K562 (cell line): Measurements from ENCODE around the gene DYNC1I1. TPM values are rescaled to one million over a fixed set of nuclear protein-coding genes. Genes with fewer than 3 reads are reported as not detected.

Source experiments
- ATAC-seq: fragments of 200-7000 bp; cut with Tn5 transposase; 3 replicates; pipeline ENCODE4 v1.9.1; 2020; ENCODE audit warnings: moderate library complexity
- BruUV-seq: library from RNA; stranded (reverse); fragments of 400-500 nt; replicated peaks from 2 replicates; lab custom pipeline; 2021; lab: Mats Ljungman, UMichigan
- CTCF ChIA-PET: fragments of 300-600 bp; formaldehyde crosslinking; extraction: SDS; loops from one replicate; lab custom pipeline; 2021; ENCODE audit warnings: low intra/inter-chr PET ratio; lab: Yijun Ruan, JAX
- POLR2A ChIA-PET: fragments of 300-600, 350-650 bp; sonication (Branson Sonifier 250); formaldehyde crosslinking; extraction: SDS; loops from one replicate; lab custom pipeline; 2021; ENCODE audit warnings: antibody characterized with exemption, inconsistent platforms; lab: Yijun Ruan, JAX
- DNase-seq, 4 experiments: peaks; one replicate each; pipeline versions ENCODE4 v3.0.0 to v3.0.0-alpha.2; 2011 to 2018; ENCODE audit warnings: low spot score in 3 of 4, mixed read lengths in 3 of 4; ENCODE audit errors: extremely low read depth in 1 of 4
- FAIRE-seq: peaks from 2 replicates; lab custom pipeline; 2011; peaks lifted over from hg19 to GRCh38; lab: Jason Lieb, UNC
- H2AFZ ChIP-seq: 2 replicates; pipeline ENCODE4 v1.6.0; 2011; ENCODE audit warnings: low read depth, low read length, control low read depth, inconsistent platforms
- H3K27ac ChIP-seq: fragments of 200-600 bp; 3 replicates; pipeline ENCODE4 v1.8.0; 2011; ENCODE audit warnings: low read depth, mild to moderate bottlenecking, control low read depth, inconsistent platforms, low read length, moderate library complexity, mixed read lengths; ENCODE audit errors: extremely low read depth
- H3K27me3 ChIP-seq, 2 experiments: fragments of 300-600 bp in 1 of 2; 2 replicates in 1 of 2; 3 replicates in 1 of 2; pipeline versions ENCODE4 v1.6.0 to v1.8.0; 2011; ENCODE audit warnings: inconsistent platforms in 2 of 2, low read length in 2 of 2, mild to moderate bottlenecking in 1 of 2, mixed read lengths in 1 of 2, moderate library complexity in 1 of 2; ENCODE audit not compliant: control insufficient read depth in 2 of 2, insufficient read depth in 2 of 2
- H3K36me3 ChIP-seq: fragments of 300-600 bp; 3 replicates; pipeline ENCODE4 v1.8.0; 2011; ENCODE audit warnings: mild to moderate bottlenecking, low read length, inconsistent platforms; ENCODE audit not compliant: control insufficient read depth, insufficient read depth
- H3K4me1 ChIP-seq, 2 experiments: fragments of 200-600 bp in 1 of 2; replicated peaks in 1 of 2; 2 replicates in 1 of 2; 3 replicates in 1 of 2; pipeline versions ENCODE4 v1.5.1 to v1.8.0; 2011; ENCODE audit warnings: inconsistent platforms in 2 of 2, low read length in 2 of 2, mild to moderate bottlenecking in 1 of 2, mixed read lengths in 1 of 2, moderate library complexity in 1 of 2; ENCODE audit not compliant: control insufficient read depth in 2 of 2, insufficient read depth in 2 of 2
- H3K4me2 ChIP-seq: 2 replicates; pipeline ENCODE4 v1.6.1; 2011; ENCODE audit warnings: low read length, control low read depth, inconsistent platforms, mixed read lengths; ENCODE audit not compliant: insufficient read depth
- H3K4me3 ChIP-seq: fragments of 200-600 bp; sonication (generic), shearing (Covaris generic); 2 replicates; pipeline ENCODE4 v1.5.1; 2016; ENCODE audit warnings: control low read depth, inconsistent platforms
- H3K79me2 ChIP-seq: fragments of 200-600 bp; 3 replicates; pipeline ENCODE4 v1.8.0; 2011; ENCODE audit warnings: low read length, inconsistent platforms; ENCODE audit not compliant: control insufficient read depth, insufficient read depth
- H3K9ac ChIP-seq, 2 experiments: 2 replicates each; pipeline versions ENCODE4 v1.6.0 to v1.6.1; 2011; ENCODE audit warnings: low read depth in 2 of 2, low read length in 2 of 2, control low read depth in 1 of 2, inconsistent platforms in 1 of 2, mild to moderate bottlenecking in 1 of 2, mixed read lengths in 1 of 2; ENCODE audit not compliant: insufficient read depth in 1 of 2
- H3K9me1 ChIP-seq: one replicate; pipeline ENCODE4 v1.6.0; 2011; ENCODE audit warnings: inconsistent platforms, mild to moderate bottlenecking, low read length, moderate library complexity; ENCODE audit not compliant: control insufficient read depth, insufficient read depth
- H3K9me3 ChIP-seq: replicated peaks from 2 replicates; pipeline ENCODE4 v1.5.1; 2011; ENCODE audit warnings: low read depth, low read length, inconsistent platforms; ENCODE audit not compliant: control insufficient read depth, insufficient read depth
- H4K20me1 ChIP-seq: replicated peaks from 2 replicates; pipeline ENCODE4 v1.6.1; 2011; ENCODE audit warnings: low read length, inconsistent platforms, mixed read lengths; ENCODE audit not compliant: control insufficient read depth, insufficient read depth
- BHLHE40 ChIP-seq: IDR thresholded peaks from 2 replicates; pipeline ENCODE4 v1.6.1; 2011; ENCODE audit warnings: low read length, improper control_type of control experiment
- CTBP1 ChIP-seq: fragments of 450-650 bp; IDR thresholded peaks from 2 replicates; pipeline ENCODE4 v1.6.1; 2016; ENCODE audit warnings: borderline replicate concordance
- HNRNPUL1 ChIP-seq: fragments of 200-400 bp; formaldehyde crosslinking; IDR thresholded peaks from 2 replicates; pipeline ENCODE4 v1.6.1; 2017; ENCODE audit warnings: low read length
- MAFF ChIP-seq: IDR thresholded peaks from 2 replicates; pipeline ENCODE4 v1.6.1; 2012; ENCODE audit warnings: low read length, improper control_type of control experiment
- MBD1 ChIP-seq: fragments of 250-450 bp; sonication (Bioruptor Pico); IDR thresholded peaks from 2 replicates; pipeline ENCODE4 v1.8.0; 2022; ENCODE audit warnings: inconsistent platforms
- MEF2D ChIP-seq: conservative IDR thresholded peaks from 2 replicates; pipeline ENCODE4 v1.6.1; 2016; ENCODE audit warnings: low read depth, missing genetic modification characterization, missing compliant biosample characterization
- PKNOX1 ChIP-seq: fragments of 450-650 bp; IDR thresholded peaks from 2 replicates; pipeline ENCODE4 v1.6.1; 2016
- PRDM10 ChIP-seq: fragments of 450-650 bp; IDR thresholded peaks from 2 replicates; pipeline ENCODE4 v1.6.1; 2018; ENCODE audit not compliant: partially characterized antibody
- RBFOX2 ChIP-seq: fragments of 200-400 bp; formaldehyde crosslinking; IDR thresholded peaks from 2 replicates; pipeline ENCODE4 v1.6.1; 2017; ENCODE audit warnings: low read depth, mild to moderate bottlenecking, low read length, moderate library complexity
- SAP30 ChIP-seq: fragments of 200-600 bp; sonication (generic); IDR thresholded peaks from 2 replicates; pipeline ENCODE4 v1.6.1; 2012; ENCODE audit warnings: borderline replicate concordance, low read depth, mild to moderate bottlenecking, moderate library complexity, low read length, control low read depth, inconsistent platforms; ENCODE audit not compliant: insufficient read depth, poor library complexity, severe bottlenecking
- SRF ChIP-seq, 2 experiments: fragments of 250-450, 450-650 bp in 1 of 2; sonication (Bioruptor Pico) in 1 of 2; sonication (generic) in 1 of 2; formaldehyde crosslinking; IDR thresholded peaks; 2 replicates each; pipeline versions ENCODE4 v1.5.0 to v1.5.1; 2020 to 2022; ENCODE audit warnings: mild to moderate bottlenecking in 1 of 2, missing genetic modification reagents in 1 of 2
- TSC22D4 ChIP-seq: fragments of 450-650 bp; IDR thresholded peaks from 2 replicates; pipeline ENCODE4 v1.6.1; 2016; ENCODE audit warnings: missing genetic modification characterization, missing biosample characterization, control low read depth
- WHSC1 ChIP-seq: IDR thresholded peaks from one replicate; pipeline ENCODE4 v1.6.1; 2012; ENCODE audit warnings: low read length, control low read depth, inconsistent platforms
- ZNF586 ChIP-seq: fragments of 450-650 bp; formaldehyde crosslinking; conservative IDR thresholded peaks from 2 replicates; pipeline ENCODE4 v1.4.0; 2020; ENCODE audit warnings: mild to moderate bottlenecking, moderate library complexity
- WGBS: fragments of 100-300 bp; shearing (Covaris generic); methylation state at CpG from one replicate; pipeline ENCODE4 v1.1.6; 2016; ENCODE audit warnings: low coverage, mixed read lengths; ENCODE audit not compliant: insufficient coverage; ENCODE audit errors: missing lambda C conversion rate; 5-methylcytosine and 5-hydroxymethylcytosine counted together
- in situ Hi-C: fragments of 300-500 bp; cut with MboI; formaldehyde crosslinking; loops from 4 replicates; pipeline ENCODE4 v1.15.0; 2018; ENCODE audit warnings: inconsistent platforms, mixed read lengths
- intact Hi-C: fragments of 100-400 bp; cut with micrococcal nuclease; formaldehyde crosslinking; loops from 2 replicates; pipeline ENCODE4 v1.14.2; 2022
- polyA plus RNA-seq, 8 experiments: library from polyadenylated mRNA; depleted of rRNA in 4 of 8; stranded (reverse) in 5 of 8; unstranded in 3 of 8; fragments of >200 nt; fragmentation: Nextera tagmentation in 2 of 8; fragmentation: Illumina TruSeq in 1 of 8; extraction: Ambion mirVana in 2 of 8; extraction: Trizol in 1 of 8; gene quantifications; 2 replicates each; pipeline versions ENCODE4 v1.2.1 to v1.2.3, GENCODE V29; 2011 to 2014; ENCODE audit warnings: inconsistent platforms in 1 of 8, missing spikeins in 1 of 8
- total RNA-seq, 7 experiments: library from RNA; depleted of rRNA in 6 of 7; stranded (reverse); fragments of >200 nt in 6 of 7; fragmentation: Illumina TruSeq in 2 of 7; extraction: Trizol in 2 of 7; gene quantifications; 2 replicates each; pipeline versions ENCODE4 v1.2.1 to v1.2.3, GENCODE V29; 2011 to 2021; ENCODE audit warnings: low replicate concordance in 1 of 7
- TF ChIP-seq, protein P1 (sequence below): fragments of 250-450 bp; sonication (Bioruptor Pico); IDR thresholded peaks from 2 replicates; pipeline ENCODE4 v1.8.0; 2022; ENCODE audit warnings: inconsistent platforms, mild to moderate bottlenecking, moderate library complexity, borderline replicate concordance

Gene DYNC1I1
- total and polyA plus RNA-seq, 9 of the 15 experiments (the other 6 are each of a cell fraction or from before 2014, with no cell fraction given) = 0.22 to 1.5 (median 0.44) TPM

DNA sequence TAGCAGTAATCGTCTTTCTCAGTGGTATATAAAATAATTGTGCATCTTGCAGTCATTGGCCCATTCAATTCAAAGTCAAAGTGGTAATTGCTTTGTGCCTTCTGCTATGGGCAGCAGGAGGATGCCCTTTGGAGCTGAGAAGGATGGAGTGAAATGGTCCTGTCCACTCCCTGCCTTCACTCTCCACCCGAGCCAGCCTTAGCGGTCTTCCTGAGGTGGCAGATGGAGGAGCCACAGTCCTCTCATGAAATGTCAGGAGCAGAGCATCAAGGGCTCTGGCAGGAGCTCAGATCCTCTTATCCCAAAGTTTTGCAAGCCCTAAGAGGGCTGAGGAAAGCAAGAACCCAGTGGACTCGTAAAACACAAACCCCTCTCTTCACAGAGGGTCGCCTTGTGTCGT, 199.4 kb downstream of the DYNC1I1 start:
- no peaks in the 10 kb centered on the region for H3K36me3 ChIP-seq
- H3K4me3 ChIP-seq = no peak overlapping the region
- no peak overlapping the region for H3K9ac ChIP-seq
- H3K27ac ChIP-seq = no peak overlapping the region
- TF ChIP-seq PKNOX1 (no peak), MAFF (no peak), SRF (CRISPR knock-in tag; IDR thresholded peaks at IDR 0.05) (no peak), SAP30 (no peak), WHSC1 (no peak), ZNF586 (CRISPR knock-in tag) (no peak), MEF2D (tag) (no peak), TSC22D4 (no peak), PRDM10 (no peak), BHLHE40 (no peak), MBD1 (CRISPR knock-in tag) (no peak), CTBP1 (no peak), RBFOX2 (no peak), HNRNPUL1 (no peak)
- TF ChIP-seq, protein P1, sequence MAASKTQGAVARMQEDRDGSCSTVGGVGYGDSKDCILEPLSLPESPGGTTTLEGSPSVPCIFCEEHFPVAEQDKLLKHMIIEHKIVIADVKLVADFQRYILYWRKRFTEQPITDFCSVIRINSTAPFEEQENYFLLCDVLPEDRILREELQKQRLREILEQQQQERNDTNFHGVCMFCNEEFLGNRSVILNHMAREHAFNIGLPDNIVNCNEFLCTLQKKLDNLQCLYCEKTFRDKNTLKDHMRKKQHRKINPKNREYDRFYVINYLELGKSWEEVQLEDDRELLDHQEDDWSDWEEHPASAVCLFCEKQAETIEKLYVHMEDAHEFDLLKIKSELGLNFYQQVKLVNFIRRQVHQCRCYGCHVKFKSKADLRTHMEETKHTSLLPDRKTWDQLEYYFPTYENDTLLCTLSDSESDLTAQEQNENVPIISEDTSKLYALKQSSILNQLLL (CRISPR knock-in tag) = no peak
- ATAC-seq (no peak), DNase-seq (no peak), FAIRE-seq (no peak)
- WGBS = 1% methylated on average over 6 of the region's 6 CpGs
- CTCF ChIA-PET = no interaction called here
- no peaks in the 10 kb centered on the region for H3K9me3 ChIP-seq
- POLR2A ChIA-PET = no interaction called here
- no peaks in the 10 kb centered on the region for H3K9me1 ChIP-seq
- no peaks in the 10 kb centered on the region for H4K20me1 ChIP-seq
- intact Hi-C loops (no loop called here), in situ Hi-C loops (no loop called here)
- no peak overlapping the region for H3K4me2 ChIP-seq
- no peaks in the 10 kb centered on the region for H3K79me2 ChIP-seq
- no peaks in the 10 kb centered on the region for H3K4me1 ChIP-seq
- H2AFZ ChIP-seq = no peak overlapping the region
- no TSS peak for BruUV-seq
- H3K27me3 ChIP-seq = 0 out of 5 replicates have a peak, but pooled peaks cover 0 to 4% of the 10 kb centered on the region in 2 experiments
